SK-N-SH (cell line): ENCODE data around the gene TCEAL4. TPM values are rescaled to one million over a fixed set of nuclear protein-coding genes. Genes with fewer than 3 reads are reported as not detected.

ENCODE experiments used
- CTCF ChIA-PET: fragments of 300-600, 350-600 bp; formaldehyde crosslinking; extraction: SDS; loops from one replicate; lab custom pipeline; 2021; lab: Yijun Ruan, JAX
- POLR2A ChIA-PET: fragments of 350-600 bp; sonication (Branson Sonifier 250); formaldehyde crosslinking; extraction: SDS; loops from one replicate; lab custom pipeline; 2020; ENCODE audit warnings: antibody characterized with exemption, inconsistent platforms; lab: Yijun Ruan, JAX
- DNase-seq: peaks from one replicate; pipeline ENCODE4 v3.0.0; 2012
- H2AFZ ChIP-seq: fragments of 200-600 bp; sonication (generic); 2 replicates; pipeline ENCODE4 v1.8.1; 2016; ENCODE audit warnings: antibody characterized with exemption, mild to moderate bottlenecking, low read depth
- H3F3A ChIP-seq: fragments of 200-600 bp; sonication (generic); replicated peaks from 2 replicates; pipeline ENCODE3; 2016; ENCODE audit warnings: antibody characterized with exemption, mild to moderate bottlenecking; ENCODE audit not compliant: insufficient read depth
- H3K27ac ChIP-seq, 2 experiments: fragments of 200-500 bp in 1 of 2; fragments of 200-600 bp in 1 of 2; sonication (Bioruptor generic) in 1 of 2; sonication (generic), shearing (Covaris generic) in 1 of 2; 2 replicates each; pipeline versions ENCODE4 v1.5.1 to v1.6.1; 2014 to 2016; ENCODE audit warnings: low read depth in 2 of 2, inconsistent platforms in 1 of 2, low read length in 1 of 2, mild to moderate bottlenecking in 1 of 2, mixed read lengths in 1 of 2
- H3K27me3 ChIP-seq: fragments of 200-600 bp; sonication (generic), shearing (Covaris generic); 2 replicates; pipeline ENCODE4 v1.6.1; 2016; ENCODE audit warnings: mixed run types; ENCODE audit not compliant: insufficient read depth
- H3K36me3 ChIP-seq, 2 experiments: fragments of 200-500 bp in 1 of 2; fragments of 200-600 bp in 1 of 2; sonication (Bioruptor generic) in 1 of 2; sonication (generic) in 1 of 2; replicated peaks in 1 of 2; 2 replicates each; pipeline versions ENCODE3 to v1.5.1; 2014 to 2016; ENCODE audit warnings: low read length in 1 of 2, mild to moderate bottlenecking in 1 of 2; ENCODE audit not compliant: insufficient read depth in 2 of 2, control insufficient read depth in 1 of 2
- H3K4me1 ChIP-seq, 2 experiments: fragments of 200-500 bp in 1 of 2; fragments of 200-600 bp in 1 of 2; sonication (Bioruptor generic) in 1 of 2; sonication (generic), shearing (Covaris generic) in 1 of 2; 2 replicates each; pipeline versions ENCODE4 v1.5.1 to v1.6.1; 2014 to 2016; ENCODE audit warnings: low read depth in 1 of 2, low read length in 1 of 2, mixed run types in 1 of 2; ENCODE audit not compliant: insufficient read depth in 2 of 2, control insufficient read depth in 1 of 2
- H3K4me2 ChIP-seq: fragments of 200-600 bp; sonication (generic), shearing (Covaris generic); 2 replicates; pipeline ENCODE4 v1.6.1; 2017; ENCODE audit warnings: mixed run types
- H3K4me3 ChIP-seq, 2 experiments: fragments of 200-500 bp in 1 of 2; fragments of 200-600 bp in 1 of 2; sonication (Bioruptor generic) in 1 of 2; sonication (generic), shearing (Covaris generic) in 1 of 2; 2 replicates each; pipeline versions ENCODE4 v1.5.1 to v1.8.1; 2014 to 2016; ENCODE audit warnings: low read depth in 2 of 2, inconsistent platforms in 1 of 2, low read length in 1 of 2, mild to moderate bottlenecking in 1 of 2, mixed read lengths in 1 of 2, moderate library complexity in 1 of 2
- H3K79me2 ChIP-seq: fragments of 200-600 bp; sonication (generic); 2 replicates; pipeline ENCODE4 v1.8.1; 2017; ENCODE audit warnings: mild to moderate bottlenecking; ENCODE audit not compliant: insufficient read depth
- H3K9ac ChIP-seq: fragments of 200-600 bp; sonication (generic); 2 replicates; pipeline ENCODE4 v1.6.1; 2017; ENCODE audit warnings: mixed run types
- H3K9me2 ChIP-seq: fragments of 200-600 bp; sonication (generic); 2 replicates; pipeline ENCODE4 v1.6.1; 2017; ENCODE audit warnings: mixed run types
- H3K9me3 ChIP-seq: fragments of 200-600 bp; sonication (generic); 2 replicates; pipeline ENCODE4 v1.6.1; 2017; ENCODE audit warnings: mixed run types, mild to moderate bottlenecking, moderate library complexity
- H4K20me1 ChIP-seq: fragments of 200-600 bp; sonication (generic); 2 replicates; pipeline ENCODE4 v1.6.1; 2017; ENCODE audit warnings: mild to moderate bottlenecking, mixed run types; ENCODE audit not compliant: insufficient read depth
- NRF1 ChIP-seq: IDR thresholded peaks from 2 replicates; pipeline ENCODE4 v1.6.1; 2012; ENCODE audit warnings: low read depth, mild to moderate bottlenecking, low read length
- POLR2AphosphoS5 ChIP-seq: IDR thresholded peaks from 2 replicates; pipeline ENCODE4 v1.6.1; 2012; ENCODE audit warnings: low read depth, low read length
- YY1 ChIP-seq: IDR thresholded peaks from 2 replicates; pipeline ENCODE4 v1.4.0; 2012; ENCODE audit warnings: low read depth, mild to moderate bottlenecking
- whole genome bisulfite sequencing: methylation state at CpG from one replicate; pipeline ENCODE4 v1.1.6; 2017; ENCODE audit warnings: low lambda C conversion rate; 5-methylcytosine and 5-hydroxymethylcytosine counted together
- polyA plus RNA-seq, 3 experiments: library from polyadenylated mRNA; depleted of rRNA; stranded (reverse); fragments of >200 nt; gene quantifications; 2 replicates each; pipeline ENCODE4 v1.2.3, GENCODE V29; 2012
- TF ChIP-seq, protein P1 (sequence below): IDR thresholded peaks from 2 replicates; pipeline ENCODE4 v1.4.0; 2012; ENCODE audit warnings: low read depth, borderline replicate concordance
- TF ChIP-seq, protein P2 (sequence below): fragments of 150-350 bp; IDR thresholded peaks from 2 replicates; pipeline ENCODE4 v1.6.1; 2016; ENCODE audit warnings: mild to moderate bottlenecking, low read depth, low read length

Gene TCEAL4
- polyA plus RNA-seq, 1 of the 3 experiments (the other 2 are of a cell fraction), result 39.1 TPM

DNA sequence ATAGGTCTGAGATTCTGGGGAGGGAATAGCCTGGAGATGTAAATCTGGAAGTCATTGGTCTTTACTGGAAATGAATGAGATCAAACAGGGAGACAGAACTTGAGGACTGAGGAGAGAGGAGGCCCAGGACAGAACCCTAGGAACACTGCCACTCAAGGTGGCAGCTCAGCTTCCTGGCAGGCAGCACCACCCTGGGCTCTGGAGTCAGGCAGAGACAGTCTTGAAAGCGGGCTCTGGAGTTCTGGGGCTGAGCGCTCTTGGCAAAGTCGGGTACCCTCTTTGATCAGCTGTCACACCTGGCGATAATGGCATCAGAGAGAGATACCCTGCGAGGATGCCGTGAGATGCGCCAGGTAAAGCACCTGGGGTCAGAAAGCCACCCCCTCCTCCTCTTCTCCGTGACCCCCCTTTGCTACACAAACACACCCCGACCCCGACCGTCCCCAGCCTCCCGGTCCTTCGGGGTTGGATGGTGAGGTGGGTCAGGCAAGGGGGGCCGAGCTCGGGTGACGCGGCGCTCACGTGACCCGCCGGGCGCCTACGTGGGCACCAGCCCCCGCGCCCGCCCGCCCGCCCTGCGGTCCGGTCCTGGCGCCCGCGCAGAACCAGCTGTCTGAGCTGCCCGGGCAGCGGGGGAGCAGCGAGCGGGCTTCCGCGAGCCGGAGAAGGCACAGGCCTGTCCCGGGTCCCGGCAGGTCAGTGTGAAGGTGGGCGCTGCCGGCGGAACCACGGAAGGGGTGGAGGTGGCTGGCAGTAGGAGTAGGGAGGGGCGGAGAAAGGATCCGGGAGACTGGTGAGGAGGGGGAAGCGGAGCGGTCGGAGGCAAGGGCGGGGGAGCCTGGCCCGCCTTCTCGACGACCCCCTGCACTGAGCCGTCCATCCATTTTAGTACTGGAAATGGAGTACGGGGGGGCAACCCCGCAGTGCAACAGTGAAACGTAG is 22.3 kb downstream of the TCEAL4 start, which contains the start of gene TCEAL3:
TSS of gene TCEAL3 (plus strand) at position 600 of the 942 bp plus-strand sequence. CDS start 1,102 bp downstream, outside the sequence.
- Histone ChIP-seq H2AFZ (peak within 1 kb of the TSS; percentile 57), H3K27ac (peak within 1 kb of the TSS; percentile 48 to 81; a peak in 3 of 4 replicates), H3K36me3 (peaks cover 0 to 12% of the 10 kb centered on the region in 2 experiments), H4K20me1 (no peaks in the 10 kb centered on the region), H3K79me2 (peaks cover 10% of the 10 kb centered on the region; the same call in 1 of the 2 replicates), H3K9ac (peak within 1 kb of the TSS; percentile 76), H3K27me3 (no peaks in the 10 kb centered on the region), H3F3A (no peaks in the 10 kb centered on the region), H3K4me3 (peak within 1 kb of the TSS; percentile 61 to 66), H3K4me2 (peak within 1 kb of the TSS; percentile 71), H3K9me3 (no peaks in the 10 kb centered on the region), H3K4me1 (no peaks in the 10 kb centered on the region; a peak in 1 of 4 replicates), H3K9me2 (no peaks in the 10 kb centered on the region)
- POLR2A ChIA-PET, result no interaction called here
- TF ChIP-seq NRF1 (no peak), POLR2AphosphoS5 (peak; percentile 44; the same call in 1 of the 2 replicates)
- TF ChIP-seq, protein P1, sequence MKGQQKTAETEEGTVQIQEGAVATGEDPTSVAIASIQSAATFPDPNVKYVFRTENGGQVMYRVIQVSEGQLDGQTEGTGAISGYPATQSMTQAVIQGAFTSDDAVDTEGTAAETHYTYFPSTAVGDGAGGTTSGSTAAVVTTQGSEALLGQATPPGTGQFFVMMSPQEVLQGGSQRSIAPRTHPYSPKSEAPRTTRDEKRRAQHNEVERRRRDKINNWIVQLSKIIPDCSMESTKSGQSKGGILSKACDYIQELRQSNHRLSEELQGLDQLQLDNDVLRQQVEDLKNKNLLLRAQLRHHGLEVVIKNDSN, result peak; percentile 86
- 8% methylated on average over 28 of the region's 59 CpGs for WGBS
- CTCF ChIA-PET, result interaction anchor here (1.0 kb wide), 1 partner anchor 22 kb away, joined by 3 read pairs; no protein-coding TSS in a partner anchor
- peak; percentile 81 for DNase-seq

DNA sequence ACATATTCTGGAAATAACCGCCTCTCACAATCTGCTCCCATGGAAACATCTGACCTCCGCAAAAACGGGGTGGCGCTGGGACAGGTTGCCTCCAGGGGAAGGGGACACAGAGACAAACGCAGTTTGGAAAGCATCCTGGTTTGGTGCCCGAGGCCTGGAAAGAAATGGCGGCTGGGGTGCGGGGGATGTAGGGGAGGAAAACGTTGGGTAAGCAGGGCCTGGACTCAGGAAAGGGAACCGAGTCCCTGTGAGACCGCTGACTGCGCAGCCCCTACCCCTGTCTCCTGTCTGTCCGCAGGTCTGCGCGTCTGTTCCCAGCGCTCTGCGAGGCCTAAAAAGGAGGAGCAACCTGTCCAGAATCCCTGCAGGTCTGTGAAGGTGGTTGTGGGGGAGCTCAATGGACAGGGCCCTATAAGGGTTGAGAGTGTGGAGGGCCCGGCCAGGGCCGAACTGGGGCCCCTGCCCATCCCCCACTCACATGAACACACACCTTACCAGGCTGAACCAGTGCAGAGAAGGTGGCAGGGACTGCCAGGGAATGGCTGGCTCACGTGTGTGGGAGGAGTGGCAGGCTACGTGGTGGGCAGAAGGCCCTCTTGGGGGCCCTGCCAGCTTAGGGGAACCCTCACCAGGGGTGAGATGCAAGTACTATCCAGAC is 23.1 kb downstream of the TCEAL4 start:
- TF ChIP-seq, protein P2, sequence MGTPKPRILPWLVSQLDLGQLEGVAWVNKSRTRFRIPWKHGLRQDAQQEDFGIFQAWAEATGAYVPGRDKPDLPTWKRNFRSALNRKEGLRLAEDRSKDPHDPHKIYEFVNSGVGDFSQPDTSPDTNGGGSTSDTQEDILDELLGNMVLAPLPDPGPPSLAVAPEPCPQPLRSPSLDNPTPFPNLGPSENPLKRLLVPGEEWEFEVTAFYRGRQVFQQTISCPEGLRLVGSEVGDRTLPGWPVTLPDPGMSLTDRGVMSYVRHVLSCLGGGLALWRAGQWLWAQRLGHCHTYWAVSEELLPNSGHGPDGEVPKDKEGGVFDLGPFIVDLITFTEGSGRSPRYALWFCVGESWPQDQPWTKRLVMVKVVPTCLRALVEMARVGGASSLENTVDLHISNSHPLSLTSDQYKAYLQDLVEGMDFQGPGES, result no peak
- peak; percentile 36; the same call in 1 of the 2 replicates for TF ChIP-seq YY1
- POLR2A ChIA-PET, result no interaction called here
- peak; percentile 30 for DNase-seq

More for the DNA sequence above, 23.1 kb downstream of the TCEAL4 start:
- no peaks in the 10 kb centered on the region for H4K20me1 ChIP-seq
- WGBS, result 21% methylated on average over 20 of the region's 21 CpGs
- no peaks in the 10 kb centered on the region for H3K9me3 ChIP-seq
- peaks cover 0 to 12% of the 10 kb centered on the region in 2 experiments for H3K36me3 ChIP-seq
- H3K9ac ChIP-seq, result peak overlapping the region; percentile 76
- H3K27ac ChIP-seq, result peak overlapping the region; percentile 48 to 81; a peak in 2 of 4 replicates
- H3K4me1 ChIP-seq, result no peaks in the 10 kb centered on the region; a peak in 1 of 4 replicates
- peaks cover 10% of the 10 kb centered on the region; the same call in 1 of the 2 replicates for H3K79me2 ChIP-seq
- H3F3A ChIP-seq, result no peaks in the 10 kb centered on the region
- no peaks in the 10 kb centered on the region for H3K9me2 ChIP-seq
- H3K27me3 ChIP-seq, result no peaks in the 10 kb centered on the region
- peak overlapping the region; percentile 61 to 66 for H3K4me3 ChIP-seq
- H3K4me2 ChIP-seq, result peak overlapping the region; percentile 71
- CTCF ChIA-PET, result interaction anchor here (1.0 kb wide), 1 partner anchor 21 kb away, joined by 3 read pairs; no protein-coding TSS in a partner anchor
- H2AFZ ChIP-seq, result 0 out of 2 replicates have a peak overlapping the region, but pooled peaks have one; percentile 57
